ENCODE measurements around the gene NUTM2G.
"Not testable (repeated sequence)": the region's sequence is repeated elsewhere in the genome, so short reads cannot be mapped to it uniquely, and the experiment has no call there.

Gene NUTM2G, protein sequence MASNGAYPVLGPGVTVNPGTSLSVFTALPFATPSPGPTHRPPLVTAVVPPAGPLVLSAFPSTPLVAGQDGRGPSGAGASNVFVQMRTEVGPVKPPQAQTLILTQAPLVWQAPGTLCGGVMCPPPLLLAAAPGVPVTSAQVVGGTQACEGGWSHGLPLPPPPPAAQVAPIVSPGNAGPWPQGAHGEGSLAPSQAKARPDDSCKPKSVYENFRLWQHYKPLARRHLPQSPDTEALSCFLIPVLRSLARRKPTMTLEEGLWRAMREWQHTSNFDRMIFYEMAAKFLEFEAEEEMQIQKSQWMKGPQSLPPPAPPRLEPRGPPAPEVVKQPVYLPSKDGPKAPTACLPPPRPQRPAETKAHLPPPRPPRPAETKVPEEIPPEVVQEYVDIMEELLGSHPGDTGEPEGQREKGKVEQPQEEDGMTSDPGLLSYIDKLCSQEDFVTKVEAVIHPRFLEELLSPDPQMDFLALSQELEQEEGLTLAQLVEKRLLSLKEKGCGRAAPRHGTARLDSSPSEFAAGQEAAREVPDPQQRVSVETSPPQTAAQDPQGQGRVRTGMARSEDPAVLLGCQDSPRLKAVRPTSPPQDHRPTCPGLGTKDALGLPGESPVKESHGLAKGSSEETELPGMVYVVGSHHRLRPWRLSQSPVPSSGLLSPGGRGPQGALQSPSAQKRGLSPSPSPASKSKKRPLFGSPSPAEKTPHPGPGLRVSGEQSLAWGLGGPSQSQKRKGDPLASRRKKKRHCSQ

DNA sequence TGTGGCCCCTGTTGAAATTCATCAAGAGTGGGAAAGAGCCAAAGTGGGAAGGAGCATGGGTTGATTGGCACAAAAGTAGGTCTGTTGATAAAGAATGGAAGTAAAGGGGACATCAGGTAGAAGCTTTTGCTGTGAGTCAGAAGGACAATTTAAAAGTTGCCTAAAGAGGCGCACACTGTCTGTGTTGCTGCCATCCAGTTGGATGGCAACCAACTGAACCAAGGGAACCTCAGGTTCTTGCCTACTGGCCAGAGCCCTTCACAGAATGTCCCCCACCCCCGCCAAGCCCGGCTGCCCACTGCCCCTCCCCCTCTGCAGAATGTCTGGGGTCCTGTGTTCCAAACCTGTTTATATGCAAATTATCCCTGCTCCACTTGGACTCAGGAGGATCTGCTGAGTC lies at the start of gene NUTM2G:
TSS of gene NUTM2G (plus strand) at position 301 of the 400 bp plus-strand sequence. CDS start 182 bp downstream, outside the sequence.
- not testable (repeated sequence) for DNase-seq (ENCODE audit: low read depth); H3K4me3 ChIP-seq (replicated peaks; ENCODE audit: low read depth, low read length)

DNA sequence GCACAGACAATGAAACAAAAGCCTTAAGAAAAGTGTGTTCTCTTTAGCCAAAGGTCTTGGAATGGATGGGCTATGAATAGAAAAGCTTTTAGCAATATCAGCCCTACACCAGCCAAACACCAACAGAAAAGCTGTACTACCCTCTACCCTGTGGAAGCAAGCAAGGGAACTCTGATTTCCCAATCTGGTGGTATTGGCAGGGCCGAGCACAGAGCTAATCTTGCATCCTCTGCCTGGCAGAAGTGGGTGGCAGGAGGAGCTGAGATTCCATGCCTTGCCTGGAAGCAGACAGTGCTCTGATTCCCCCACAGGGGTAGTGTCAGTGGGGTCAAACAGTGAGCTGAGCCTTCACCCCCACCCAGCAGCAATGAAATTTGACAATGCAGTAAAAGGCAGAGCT lies 44.7 kb upstream of the NUTM2G start:
- TF ChIP-seq, protein P1, sequence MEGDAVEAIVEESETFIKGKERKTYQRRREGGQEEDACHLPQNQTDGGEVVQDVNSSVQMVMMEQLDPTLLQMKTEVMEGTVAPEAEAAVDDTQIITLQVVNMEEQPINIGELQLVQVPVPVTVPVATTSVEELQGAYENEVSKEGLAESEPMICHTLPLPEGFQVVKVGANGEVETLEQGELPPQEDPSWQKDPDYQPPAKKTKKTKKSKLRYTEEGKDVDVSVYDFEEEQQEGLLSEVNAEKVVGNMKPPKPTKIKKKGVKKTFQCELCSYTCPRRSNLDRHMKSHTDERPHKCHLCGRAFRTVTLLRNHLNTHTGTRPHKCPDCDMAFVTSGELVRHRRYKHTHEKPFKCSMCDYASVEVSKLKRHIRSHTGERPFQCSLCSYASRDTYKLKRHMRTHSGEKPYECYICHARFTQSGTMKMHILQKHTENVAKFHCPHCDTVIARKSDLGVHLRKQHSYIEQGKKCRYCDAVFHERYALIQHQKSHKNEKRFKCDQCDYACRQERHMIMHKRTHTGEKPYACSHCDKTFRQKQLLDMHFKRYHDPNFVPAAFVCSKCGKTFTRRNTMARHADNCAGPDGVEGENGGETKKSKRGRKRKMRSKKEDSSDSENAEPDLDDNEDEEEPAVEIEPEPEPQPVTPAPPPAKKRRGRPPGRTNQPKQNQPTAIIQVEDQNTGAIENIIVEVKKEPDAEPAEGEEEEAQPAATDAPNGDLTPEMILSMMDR (IDR thresholded peaks at IDR 0.05; ENCODE audit: low read length, missing control alignments): no peak
- no peak overlapping the region for H3K4me3 ChIP-seq (replicated peaks; ENCODE audit: low read depth, low read length)
- DNase-seq (ENCODE audit: low read depth): peak; percentile 22

DNA sequence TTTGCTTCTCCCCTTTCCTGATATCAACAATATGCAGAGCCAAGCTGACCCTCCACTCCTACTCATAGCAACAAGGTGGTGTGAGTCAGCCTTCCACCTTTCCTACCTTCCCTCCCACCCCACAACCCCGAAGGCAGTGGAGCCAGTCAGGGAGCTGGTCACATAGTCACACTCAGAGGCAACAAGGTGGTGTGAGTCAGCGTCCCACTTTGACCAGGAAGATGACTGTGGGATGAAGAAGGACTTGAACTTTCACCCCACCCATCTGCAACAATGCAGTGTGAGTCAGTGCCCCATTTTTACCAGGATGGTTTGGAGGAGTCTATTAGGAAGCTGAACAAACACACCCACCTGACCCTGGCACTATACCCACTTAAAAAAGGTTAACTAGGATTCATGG lies 44.2 kb upstream of the NUTM2G start:
- peak; percentile 35 for DNase-seq (ENCODE audit: low read depth)
- TF ChIP-seq, protein P1 (IDR thresholded peaks at IDR 0.05; ENCODE audit: low read length, missing control alignments): no peak
- no peak overlapping the region for H3K4me3 ChIP-seq (replicated peaks; ENCODE audit: low read depth, low read length)

DNA sequence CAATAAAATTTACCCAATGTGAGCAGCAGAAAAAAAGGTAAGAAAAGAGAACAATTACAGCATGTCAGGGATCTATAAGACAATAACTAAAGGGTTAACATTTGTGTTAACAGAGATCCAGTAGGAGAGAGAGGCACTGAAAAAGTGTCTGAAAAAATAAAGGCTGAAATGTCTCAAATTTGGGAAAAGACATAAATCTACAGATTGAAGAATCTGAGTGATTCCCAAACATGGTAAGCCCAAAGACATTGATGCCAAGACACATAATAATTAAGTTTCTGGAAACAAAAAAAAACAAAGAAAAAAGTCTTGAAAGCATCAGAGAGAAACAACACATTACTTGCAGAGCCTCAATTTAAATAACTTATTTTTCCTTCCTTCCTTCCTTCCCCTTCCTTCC lies 43.2 kb upstream of the NUTM2G start:
- H3K4me3 ChIP-seq (replicated peaks; ENCODE audit: low read depth, low read length): no peak overlapping the region
- TF ChIP-seq, protein P1 (IDR thresholded peaks at IDR 0.05; ENCODE audit: low read length, missing control alignments): no peak
- DNase-seq (ENCODE audit: low read depth): no peak

DNA sequence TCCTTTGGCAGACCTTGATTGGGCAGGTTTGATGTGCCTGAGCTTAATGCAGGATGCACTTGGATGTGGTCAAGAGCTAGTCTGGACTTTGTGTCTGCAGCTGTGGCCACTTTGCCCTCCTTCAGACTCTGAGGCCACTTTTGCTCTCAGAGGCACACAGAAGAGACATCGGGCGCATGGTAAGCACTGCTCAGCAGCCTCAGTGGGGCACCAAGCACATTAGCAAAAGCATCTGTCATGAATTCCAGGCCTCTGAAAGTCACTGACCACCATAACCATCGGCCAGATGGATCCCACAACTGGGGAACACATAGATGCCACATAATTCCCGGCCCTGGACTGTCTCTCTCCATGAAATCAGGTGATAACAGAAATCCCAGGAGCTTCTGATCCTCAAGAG lies 40.1 kb upstream of the NUTM2G start:
- TF ChIP-seq, protein P1 (IDR thresholded peaks at IDR 0.05; ENCODE audit: low read length, missing control alignments): no peak
- DNase-seq (ENCODE audit: low read depth): no peak
- no peak overlapping the region for H3K4me3 ChIP-seq (replicated peaks; ENCODE audit: low read depth, low read length)

DNA sequence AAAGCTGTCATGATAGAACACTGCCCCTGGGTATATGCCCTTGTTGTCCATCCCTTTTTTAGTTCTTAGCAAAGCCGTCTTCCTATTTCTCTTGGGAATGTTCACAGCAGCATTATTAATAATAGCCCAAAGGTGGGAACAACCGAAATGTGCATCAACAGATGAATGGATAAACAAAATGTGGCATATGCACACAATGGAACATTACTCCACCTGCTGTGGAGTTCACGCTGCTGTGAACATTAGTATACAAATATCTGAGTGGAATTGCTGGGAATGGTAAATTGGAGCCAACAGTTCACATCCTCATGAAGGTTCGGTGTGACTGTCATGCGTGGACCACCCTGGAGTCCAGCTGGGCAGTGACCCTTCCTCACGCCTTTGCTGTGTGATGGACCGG lies 36.5 kb upstream of the NUTM2G start:
- no peak for DNase-seq (ENCODE audit: low read depth)
- no peak overlapping the region for H3K4me3 ChIP-seq (replicated peaks; ENCODE audit: low read depth, low read length)
- TF ChIP-seq, protein P1 (IDR thresholded peaks at IDR 0.05; ENCODE audit: low read length, missing control alignments): no peak

DNA sequence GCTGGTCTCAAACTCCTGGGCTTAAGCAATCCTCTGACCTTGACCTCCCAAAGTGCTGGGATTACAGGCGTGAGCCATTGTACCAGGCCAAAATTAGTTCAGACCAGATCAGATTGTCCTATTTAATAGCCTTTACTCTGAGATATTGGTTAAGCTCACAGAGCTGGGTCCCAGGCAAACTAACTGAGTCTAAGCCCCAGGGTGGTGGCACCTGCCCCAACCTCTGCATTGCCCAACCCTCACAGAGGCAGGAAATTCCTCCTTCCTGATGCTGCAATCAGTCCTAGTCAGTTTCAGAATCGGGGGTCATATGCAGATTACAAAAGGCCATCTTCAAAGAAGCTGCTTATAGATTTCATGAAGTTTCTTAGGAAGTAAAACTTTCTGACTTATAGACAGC lies 28.6 kb upstream of the NUTM2G start:
- DNase-seq (ENCODE audit: low read depth): not testable (repeated sequence)

DNA sequence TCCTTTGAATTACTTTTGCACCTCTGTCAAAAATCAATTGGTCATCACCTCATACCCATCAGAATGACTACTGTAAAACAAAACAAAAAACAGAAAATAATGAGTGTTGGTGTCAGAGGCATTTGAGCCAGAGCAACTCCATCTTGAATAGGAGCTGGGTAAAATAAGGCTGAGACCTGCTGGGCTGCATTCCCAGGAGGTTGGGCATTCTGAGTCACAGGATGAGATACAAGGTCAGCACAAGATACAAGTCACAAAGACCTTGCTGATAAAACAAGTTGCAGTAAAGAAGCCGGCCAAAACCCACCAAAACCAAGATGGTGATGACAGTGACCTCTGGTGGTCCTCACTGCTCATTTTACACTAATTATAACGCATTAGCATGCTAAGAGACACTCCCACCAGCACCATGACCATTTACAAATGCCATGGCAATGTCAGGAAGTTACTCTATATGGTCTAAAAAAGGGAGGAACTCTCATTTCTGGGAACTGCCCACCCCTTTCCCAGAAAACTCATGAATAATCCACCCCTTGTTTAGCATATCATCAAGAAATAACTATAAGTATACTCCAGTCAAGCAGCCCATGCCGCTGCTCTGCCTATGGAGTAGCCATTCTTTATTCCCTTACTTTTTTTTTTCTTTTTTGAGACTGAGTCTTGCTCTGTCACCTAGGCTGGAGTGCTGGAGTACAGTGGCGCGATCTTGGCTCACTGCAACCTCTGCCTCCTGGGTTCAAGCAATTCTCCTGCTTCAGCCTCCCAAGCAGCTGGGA lies 23.5 kb upstream of the NUTM2G start:
- not testable (repeated sequence) for H3K4me3 ChIP-seq (replicated peaks; ENCODE audit: low read depth, low read length); DNase-seq (ENCODE audit: low read depth)

More for the DNA sequence above, 28.6 kb upstream of the NUTM2G start:
- not testable (repeated sequence) for H3K4me3 ChIP-seq (replicated peaks; ENCODE audit: low read depth, low read length)

DNA sequence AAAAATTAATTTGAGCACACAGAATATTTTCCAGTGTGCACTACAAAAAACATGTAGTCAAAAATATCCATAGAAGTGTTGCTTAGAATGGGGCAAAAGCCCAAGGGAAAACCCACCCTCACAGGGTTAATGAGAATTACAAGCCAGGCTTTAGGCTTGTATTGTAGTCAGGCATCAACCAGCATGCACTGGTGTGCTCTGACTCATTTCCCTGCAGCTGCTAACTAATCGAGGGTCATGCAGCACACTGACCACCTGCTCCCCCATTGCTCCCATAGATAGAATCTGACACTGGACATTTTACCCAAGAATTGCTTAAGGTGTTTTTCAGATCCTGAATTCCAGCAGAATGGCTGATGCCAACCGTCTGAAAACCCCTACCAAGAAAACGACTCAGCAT lies 20.2 kb upstream of the NUTM2G start:
- DNase-seq (ENCODE audit: low read depth); H3K4me3 ChIP-seq (replicated peaks; ENCODE audit: low read depth, low read length): not testable (repeated sequence)

DNA sequence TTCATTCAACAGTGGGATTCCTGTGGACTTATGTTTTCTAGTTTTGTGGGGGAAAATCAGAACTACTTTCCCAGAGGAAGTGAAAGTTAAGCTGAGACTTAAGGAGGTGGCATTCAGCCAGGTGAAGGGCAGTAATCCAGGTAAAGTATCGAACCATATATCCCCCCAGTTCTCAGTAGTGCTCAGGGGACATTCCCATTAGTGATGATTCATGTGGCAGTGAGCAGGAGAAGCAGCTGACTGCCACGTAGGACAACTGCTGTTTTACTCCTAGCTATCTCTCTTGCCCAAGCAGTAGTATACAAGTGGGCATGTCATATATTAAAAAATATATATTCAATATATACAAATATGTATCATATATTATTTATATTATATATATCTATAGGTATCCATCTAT lies 13.1 kb upstream of the NUTM2G start:
- DNase-seq (ENCODE audit: low read depth); H3K4me3 ChIP-seq (replicated peaks; ENCODE audit: low read depth, low read length): not testable (repeated sequence)

DNA sequence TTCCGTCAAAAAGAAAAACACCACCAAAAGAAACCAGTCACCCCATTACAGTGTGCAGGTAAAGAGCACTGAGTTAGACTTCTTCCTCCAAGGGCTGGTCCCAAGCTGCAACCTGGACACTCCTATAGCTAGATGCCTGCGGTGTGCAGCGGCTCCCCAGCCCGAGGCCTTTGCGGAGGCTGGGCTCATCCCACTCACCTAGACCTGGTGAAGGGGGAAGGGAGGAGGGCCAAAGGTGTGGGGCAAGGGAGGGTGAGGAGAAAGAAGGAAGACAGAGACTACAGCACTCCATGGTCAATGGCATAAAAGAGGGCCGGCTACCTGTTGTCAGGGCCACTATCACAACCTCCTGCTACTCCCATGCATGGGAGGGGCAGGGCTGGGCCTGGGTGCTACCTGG lies 12.1 kb upstream of the NUTM2G start:
- not testable (repeated sequence) for DNase-seq (ENCODE audit: low read depth); H3K4me3 ChIP-seq (replicated peaks; ENCODE audit: low read depth, low read length)

DNA sequence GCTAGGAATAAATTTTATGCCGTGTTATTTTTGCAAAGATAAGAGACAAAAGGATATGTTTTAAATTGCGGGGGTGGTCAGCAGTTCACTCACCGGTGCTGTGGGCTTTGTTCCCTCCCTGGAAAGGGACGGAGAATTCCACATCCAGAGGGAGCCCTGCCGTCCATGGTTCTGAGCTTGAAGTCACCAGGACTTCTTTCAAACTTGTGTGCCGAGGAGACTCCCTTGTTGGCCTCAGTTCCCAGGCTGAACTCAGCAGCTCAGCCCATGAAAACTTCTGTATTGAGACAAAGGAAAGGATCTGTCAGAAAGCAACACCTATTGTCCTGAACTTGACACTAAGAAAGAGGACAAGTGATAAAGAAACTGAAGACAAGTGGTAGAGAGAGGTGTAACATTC lies 10.1 kb upstream of the NUTM2G start:
- DNase-seq (ENCODE audit: low read depth): not testable (repeated sequence)

More for the DNA sequence above, 10.1 kb upstream of the NUTM2G start:
- H3K4me3 ChIP-seq (replicated peaks; ENCODE audit: low read depth, low read length): not testable (repeated sequence)
